H1 (cell line): ENCODE data around the gene AAK1. TPM values are rescaled to one million over a fixed set of nuclear protein-coding genes. Genes with fewer than 3 reads are reported as not detected.

Experiments used
- CTCF ChIA-PET: fragments of 300-600 bp; sonication (Branson Sonifier 250); formaldehyde crosslinking; loops from one replicate; lab custom pipeline; 2021; ENCODE audit not compliant: partially characterized antibody; lab: Charles Lee
- POLR2A ChIA-PET: fragments of 300-600 bp; sonication (Branson Sonifier 250); formaldehyde crosslinking; loops from one replicate; lab custom pipeline; 2021; ENCODE audit warnings: inconsistent platforms; ENCODE audit not compliant: partially characterized antibody; lab: Charles Lee
- DNase-seq, 2 experiments: peaks; one replicate each; pipeline versions ENCODE4 v3.0.0 to v3.0.0-alpha.2; 2010 to 2022; ENCODE audit warnings: low spot score in 2 of 2, low read depth in 1 of 2, mixed read lengths in 1 of 2
- FAIRE-seq: peaks from 2 replicates; lab custom pipeline; 2011; peaks lifted over from hg19 to GRCh38; lab: Jason Lieb, UNC
- H2AFZ ChIP-seq: 2 replicates; pipeline ENCODE4 v1.8.1; 2012; ENCODE audit warnings: low read length, inconsistent platforms
- H2AK5ac ChIP-seq: 2 replicates; pipeline ENCODE4 v1.6.1; 2013; ENCODE audit warnings: low read depth, low read length
- H2BK120ac ChIP-seq: replicated peaks from 2 replicates; pipeline ENCODE3; 2013; ENCODE audit warnings: low read depth, low read length, inconsistent platforms
- H2BK12ac ChIP-seq: 2 replicates; pipeline ENCODE4 v1.6.1; 2013; ENCODE audit warnings: low read depth, low read length
- H2BK15ac ChIP-seq: 2 replicates; pipeline ENCODE4 v1.6.1; 2013; ENCODE audit warnings: low read length
- H2BK20ac ChIP-seq: 2 replicates; pipeline ENCODE4 v1.6.1; 2013; ENCODE audit warnings: low read length
- H2BK5ac ChIP-seq: 2 replicates; pipeline ENCODE4 v1.6.1; 2013; ENCODE audit warnings: low read depth, low read length
- H3K14ac ChIP-seq: 2 replicates; pipeline ENCODE4 v1.6.1; 2013; ENCODE audit warnings: inconsistent platforms; ENCODE audit not compliant: insufficient read length
- H3K18ac ChIP-seq: 2 replicates; pipeline ENCODE4 v1.6.1; 2013; ENCODE audit warnings: low read length; ENCODE audit errors: extremely low read depth
- H3K23ac ChIP-seq: 2 replicates; pipeline ENCODE4 v1.6.1; 2013; ENCODE audit warnings: inconsistent platforms; ENCODE audit not compliant: insufficient read length
- H3K23me2 ChIP-seq: 2 replicates; pipeline ENCODE4 v1.6.1; 2013; ENCODE audit warnings: low read depth, low read length
- H3K27ac ChIP-seq: 2 replicates; pipeline ENCODE4 v1.6.1; 2011; ENCODE audit warnings: low read depth, low read length, inconsistent platforms
- H3K27me3 ChIP-seq, 4 experiments: replicated peaks in 1 of 4; 1 replicate in 1 of 4; 2 replicates in 3 of 4; pipeline versions ENCODE4 v1.6.1 to v1.8.1; 2011 to 2013; ENCODE audit warnings: low read length in 3 of 4, mild to moderate bottlenecking in 3 of 4, inconsistent platforms in 2 of 4, mixed read lengths in 2 of 4, moderate library complexity in 1 of 4; ENCODE audit not compliant: control insufficient read depth in 3 of 4, insufficient read depth in 3 of 4; ENCODE audit errors: extremely low read depth in 1 of 4
- H3K36me3 ChIP-seq, 4 experiments: 2 replicates each; pipeline versions ENCODE4 v1.6.1 to v1.8.1; 2011 to 2013; ENCODE audit warnings: mild to moderate bottlenecking in 4 of 4, low read length in 3 of 4, moderate library complexity in 2 of 4, control low read depth in 1 of 4, inconsistent platforms in 1 of 4; ENCODE audit not compliant: insufficient read depth in 4 of 4, control insufficient read depth in 2 of 4
- H3K4ac ChIP-seq: replicated peaks from 2 replicates; pipeline ENCODE3; 2013; ENCODE audit warnings: low read length, low read depth, mixed read lengths, inconsistent platforms; ENCODE audit not compliant: insufficient read length
- H3K4me1 ChIP-seq, 4 experiments: replicated peaks in 1 of 4; 1 replicate in 1 of 4; 2 replicates in 3 of 4; pipeline versions ENCODE4 v1.6.1 to v1.8.1; 2011 to 2013; ENCODE audit warnings: low read length in 3 of 4, inconsistent platforms in 2 of 4, mixed read lengths in 1 of 4; ENCODE audit not compliant: insufficient read depth in 4 of 4, control insufficient read depth in 3 of 4
- H3K4me2 ChIP-seq, 2 experiments: 2 replicates each; pipeline versions ENCODE4 v1.6.1 to v1.8.1; 2011 to 2013; ENCODE audit warnings: low read depth in 2 of 2, low read length in 2 of 2, control low read depth in 1 of 2, inconsistent platforms in 1 of 2, mild to moderate bottlenecking in 1 of 2; ENCODE audit not compliant: insufficient read depth in 1 of 2
- H3K4me3 ChIP-seq, 4 experiments: fragments of 200-600, 300-600 bp in 1 of 4; sonication (generic), shearing (Covaris generic), sonication (Bioruptor Twin) in 1 of 4; 2 replicates each; pipeline versions ENCODE4 v1.5.1 to v1.8.1; 2011 to 2016; ENCODE audit warnings: low read length in 4 of 4, low read depth in 3 of 4, control low read depth in 2 of 4, inconsistent platforms in 2 of 4, mild to moderate bottlenecking in 2 of 4, mixed read lengths in 1 of 4, moderate library complexity in 1 of 4; ENCODE audit not compliant: insufficient read depth in 2 of 4; ENCODE audit errors: extremely low read depth in 1 of 4
- H3K56ac ChIP-seq: replicated peaks from 2 replicates; pipeline ENCODE3; 2013; ENCODE audit warnings: low read depth, mild to moderate bottlenecking, mixed read lengths, low read length, inconsistent platforms; ENCODE audit not compliant: insufficient read length
- H3K79me1 ChIP-seq: 2 replicates; pipeline ENCODE4 v1.6.1; 2013; ENCODE audit warnings: low read depth, low read length, control low read depth
- H3K79me2 ChIP-seq, 2 experiments: 2 replicates each; pipeline versions ENCODE4 v1.6.1 to v1.8.1; 2012 to 2013; ENCODE audit warnings: low read length in 2 of 2, mild to moderate bottlenecking in 2 of 2, inconsistent platforms in 1 of 2; ENCODE audit not compliant: insufficient read depth in 2 of 2, control insufficient read depth in 1 of 2
- H3K9ac ChIP-seq, 4 experiments: replicated peaks in 1 of 4; 1 replicate in 1 of 4; 2 replicates in 3 of 4; pipeline versions ENCODE4 v1.6.1 to v1.8.1; 2011 to 2013; ENCODE audit warnings: low read depth in 3 of 4, low read length in 3 of 4, control low read depth in 2 of 4, mild to moderate bottlenecking in 2 of 4, moderate library complexity in 2 of 4, inconsistent platforms in 1 of 4; ENCODE audit errors: extremely low read depth in 1 of 4
- H3K9me3 ChIP-seq, 2 experiments: 2 replicates each; pipeline versions ENCODE4 v1.6.1 to v1.8.1; 2012 to 2013; ENCODE audit warnings: mild to moderate bottlenecking in 2 of 2, moderate library complexity in 2 of 2, control low read depth in 1 of 2, inconsistent platforms in 1 of 2, low read depth in 1 of 2, low read length in 1 of 2, mixed read lengths in 1 of 2; ENCODE audit not compliant: insufficient read depth in 2 of 2
- H4K20me1 ChIP-seq, 2 experiments: replicated peaks in 1 of 2; 2 replicates each; pipeline versions ENCODE3 to v1.8.1; 2011 to 2013; ENCODE audit warnings: inconsistent platforms in 2 of 2, low read length in 2 of 2, mild to moderate bottlenecking in 1 of 2; ENCODE audit not compliant: insufficient read depth in 2 of 2, control insufficient read depth in 1 of 2
- H4K5ac ChIP-seq: 2 replicates; pipeline ENCODE4 v1.6.1; 2013; ENCODE audit warnings: low read length, low read depth, mixed read lengths, inconsistent platforms; ENCODE audit not compliant: insufficient read length
- H4K8ac ChIP-seq: 2 replicates; pipeline ENCODE4 v1.8.0; 2013; ENCODE audit warnings: mild to moderate bottlenecking, moderate library complexity, low read length, inconsistent platforms; ENCODE audit not compliant: insufficient read depth; ENCODE audit errors: extremely low read depth
- H4K91ac ChIP-seq: replicated peaks from 2 replicates; pipeline ENCODE3; 2013; ENCODE audit warnings: low read length, mixed read lengths, inconsistent platforms; ENCODE audit not compliant: insufficient read length
- GTF2F1 ChIP-seq: IDR thresholded peaks from 2 replicates; pipeline ENCODE4 v1.6.1; 2012; ENCODE audit warnings: low read depth, low read length, improper control_type of control experiment, borderline replicate concordance
- HDAC6 ChIP-seq: IDR thresholded peaks from one replicate; pipeline ENCODE4 v1.7.1; 2012; ENCODE audit warnings: low read depth, mild to moderate bottlenecking, inconsistent platforms, low read length, moderate library complexity
- ZNF274 ChIP-seq: IDR thresholded peaks from 2 replicates; pipeline ENCODE4 v1.7.0; 2012; ENCODE audit warnings: low read length, borderline replicate concordance; ENCODE audit errors: extremely low read depth
- WGBS, 2 experiments: shearing (Covaris generic) in 1 of 2; methylation state at CpG; one replicate each; pipeline versions ENCODE4 v1.1.6 to v1.1.7; 2013 to 2015; ENCODE audit warnings: low lambda C conversion rate in 2 of 2, mixed read lengths in 2 of 2, inconsistent platforms in 1 of 2, low coverage in 1 of 2, missing lambda C conversion rate in 1 of 2; ENCODE audit not compliant: insufficient replicate concordance in 2 of 2, insufficient coverage in 1 of 2, insufficient read length in 1 of 2; ENCODE audit errors: extremely low coverage in 1 of 2, missing lambda C conversion rate in 1 of 2; 5-methylcytosine and 5-hydroxymethylcytosine counted together
- polyA plus RNA-seq, 7 experiments: library from polyadenylated mRNA; depleted of rRNA in 3 of 7; stranded (reverse) in 5 of 7; unstranded in 2 of 7; fragments of >200 nt in 5 of 7; fragments of 200-250 nt in 2 of 7; gene quantifications; 1 replicate in 5 of 7; 2 replicates in 1 of 7; 4 replicates in 1 of 7; pipeline versions ENCODE4 v1.2.1 to v1.2.3, GENCODE V29; 2011 to 2013; ENCODE audit warnings: missing spikeins in 2 of 7, mixed read lengths in 2 of 7
- total RNA-seq: library from RNA; stranded (reverse); fragmentation: NEBNext Ultra II Directional; extraction: Animal tissue kit (Norgen Biotek cat#: 25700); gene quantifications from 2 replicates; pipeline ENCODE4 v1.2.1, GENCODE V29; 2021

The AAK1 gene
- total and polyA plus RNA-seq, 2 of the 8 experiments (the other 6 are each of a cell fraction or from before 2014, with no cell fraction given) = 10.0 to 40.5 TPM

- no peak overlapping the region for H3K4me2 ChIP-seq
- H2BK12ac ChIP-seq = no peak overlapping the region
- no peak overlapping the region for H3K23ac ChIP-seq
- H4K20me1 ChIP-seq = peaks cover 0 to 5% of the 10 kb centered on the region in 2 experiments
- no peak overlapping the region for H3K4ac ChIP-seq
- no peak overlapping the region for H4K91ac ChIP-seq
- H3K27me3 ChIP-seq = no peaks in the 10 kb centered on the region
- no peak overlapping the region for H3K4me3 ChIP-seq
- CTCF ChIA-PET = no interaction called here
- no peak overlapping the region for H2AFZ ChIP-seq
- no peak overlapping the region for H3K18ac ChIP-seq
- no peaks in the 10 kb centered on the region; a peak in 1 of 4 replicates for H3K9me3 ChIP-seq
- H3K79me1 ChIP-seq = peaks cover 13% of the 10 kb centered on the region
- H2BK5ac ChIP-seq = no peak overlapping the region
- H3K36me3 ChIP-seq = no peaks in the 10 kb centered on the region
- DNase-seq = no peak
- 88% methylated on average over 1 of the region's 1 CpG; no CpG with 5 or more reads in 1 of the 2 experiments for WGBS, 2 experiments
- no peak overlapping the region for H3K9ac ChIP-seq
- H2BK120ac ChIP-seq = no peak overlapping the region
- H3K14ac ChIP-seq = no peak overlapping the region
- no peak overlapping the region for H3K27ac ChIP-seq
- H3K79me2 ChIP-seq = peaks cover 3 to 71% of the 10 kb centered on the region in 2 experiments; a peak in 3 of 4 replicates
- FAIRE-seq = no peak
- H3K23me2 ChIP-seq = peaks cover 3% of the 10 kb centered on the region; the same call in 1 of the 2 replicates
- no peak for TF ChIP-seq HDAC6
- TF ChIP-seq GTF2F1 = no peak
- no peak for TF ChIP-seq ZNF274
- H2AK5ac ChIP-seq = no peak overlapping the region
- H4K8ac ChIP-seq = no peak overlapping the region
- no peak overlapping the region for H3K56ac ChIP-seq
- no peak overlapping the region for H2BK15ac ChIP-seq
- H2BK20ac ChIP-seq = no peak overlapping the region
- POLR2A ChIA-PET = no interaction called here
- peaks cover 0 to 2% (median 0%) of the 10 kb centered on the region in 4 experiments; a peak in 2 of 7 replicates for H3K4me1 ChIP-seq
- no peak overlapping the region for H4K5ac ChIP-seq
These were observed 19.4 kb downstream of the AAK1 start for GRCh38 chr2:69624131-69624530.
